Fibroblast of lung (primary cell): ENCODE results near the gene CHST15.

Experiments used
- EZH2 ChIP-seq: IDR thresholded peaks from 2 replicates; pipeline ENCODE4 v1.5.1; 2012; ENCODE audit warnings: low read length, control low read depth, mild to moderate bottlenecking; ENCODE audit errors: missing control alignments
- TF ChIP-seq, protein P1 (sequence below), 2 donors: IDR thresholded peaks in 1 of 2; conservative IDR thresholded peaks in 1 of 2; 1 replicate in 1 of 2; 2 replicates in 1 of 2; pipeline ENCODE4 v1.5.1; 2011 to 2012; ENCODE audit warnings: low read length in 2 of 2, control low read depth in 1 of 2, inconsistent platforms in 1 of 2, low read depth in 1 of 2, mild to moderate bottlenecking in 1 of 2

DNA sequence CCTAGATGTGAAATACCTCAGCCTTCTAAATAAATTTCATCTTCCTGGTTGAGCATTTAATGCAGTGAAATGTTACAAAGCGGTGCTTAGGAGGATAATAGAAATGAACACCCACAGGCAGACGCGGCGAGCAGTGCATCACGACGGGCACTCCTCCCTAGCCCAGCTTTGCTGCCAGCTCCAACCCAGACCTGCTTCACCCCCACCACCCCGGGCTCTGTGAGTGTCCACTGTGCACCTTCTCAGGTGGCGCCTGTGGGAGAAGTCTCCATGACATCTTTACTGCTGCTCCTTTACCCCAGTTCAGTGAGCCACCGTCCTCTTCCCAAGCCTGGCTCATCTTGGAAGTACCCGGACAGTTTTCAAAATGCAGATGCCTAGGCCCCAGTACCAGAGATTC is 5.2 kb upstream of the CHST15 start:
- TF ChIP-seq, protein P1, sequence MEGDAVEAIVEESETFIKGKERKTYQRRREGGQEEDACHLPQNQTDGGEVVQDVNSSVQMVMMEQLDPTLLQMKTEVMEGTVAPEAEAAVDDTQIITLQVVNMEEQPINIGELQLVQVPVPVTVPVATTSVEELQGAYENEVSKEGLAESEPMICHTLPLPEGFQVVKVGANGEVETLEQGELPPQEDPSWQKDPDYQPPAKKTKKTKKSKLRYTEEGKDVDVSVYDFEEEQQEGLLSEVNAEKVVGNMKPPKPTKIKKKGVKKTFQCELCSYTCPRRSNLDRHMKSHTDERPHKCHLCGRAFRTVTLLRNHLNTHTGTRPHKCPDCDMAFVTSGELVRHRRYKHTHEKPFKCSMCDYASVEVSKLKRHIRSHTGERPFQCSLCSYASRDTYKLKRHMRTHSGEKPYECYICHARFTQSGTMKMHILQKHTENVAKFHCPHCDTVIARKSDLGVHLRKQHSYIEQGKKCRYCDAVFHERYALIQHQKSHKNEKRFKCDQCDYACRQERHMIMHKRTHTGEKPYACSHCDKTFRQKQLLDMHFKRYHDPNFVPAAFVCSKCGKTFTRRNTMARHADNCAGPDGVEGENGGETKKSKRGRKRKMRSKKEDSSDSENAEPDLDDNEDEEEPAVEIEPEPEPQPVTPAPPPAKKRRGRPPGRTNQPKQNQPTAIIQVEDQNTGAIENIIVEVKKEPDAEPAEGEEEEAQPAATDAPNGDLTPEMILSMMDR (conservative IDR thresholded peaks at IDR 0.05 in 1 of 2, IDR thresholded peaks at IDR 0.05 in 1 of 2; ENCODE audit: low read depth in 1 of 2, low read length in 2 of 2) = no peak
- TF ChIP-seq EZH2 = no peak
